A172 (cell line): Measurements from ENCODE around the gene THAP5. TPM values are rescaled to one million over a fixed set of nuclear protein-coding genes. Genes with fewer than 3 reads are reported as not detected.

Experiments
- DNase-seq: peaks from one replicate; pipeline ENCODE4 v3.0.0-alpha.2; 2015; ENCODE audit warnings: low spot score
- total RNA-seq: library from RNA; depleted of rRNA; stranded (reverse); fragments of >200 nt; shearing (Covaris generic); gene quantifications from 2 replicates; pipeline ENCODE4 v1.2.3, GENCODE V29; 2014; rRNA removed

The THAP5 gene, protein sequence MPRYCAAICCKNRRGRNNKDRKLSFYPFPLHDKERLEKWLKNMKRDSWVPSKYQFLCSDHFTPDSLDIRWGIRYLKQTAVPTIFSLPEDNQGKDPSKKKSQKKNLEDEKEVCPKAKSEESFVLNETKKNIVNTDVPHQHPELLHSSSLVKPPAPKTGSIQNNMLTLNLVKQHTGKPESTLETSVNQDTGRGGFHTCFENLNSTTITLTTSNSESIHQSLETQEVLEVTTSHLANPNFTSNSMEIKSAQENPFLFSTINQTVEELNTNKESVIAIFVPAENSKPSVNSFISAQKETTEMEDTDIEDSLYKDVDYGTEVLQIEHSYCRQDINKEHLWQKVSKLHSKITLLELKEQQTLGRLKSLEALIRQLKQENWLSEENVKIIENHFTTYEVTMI
- 45.6 and 50.8 TPM in 2 replicates for total RNA-seq

DNA sequence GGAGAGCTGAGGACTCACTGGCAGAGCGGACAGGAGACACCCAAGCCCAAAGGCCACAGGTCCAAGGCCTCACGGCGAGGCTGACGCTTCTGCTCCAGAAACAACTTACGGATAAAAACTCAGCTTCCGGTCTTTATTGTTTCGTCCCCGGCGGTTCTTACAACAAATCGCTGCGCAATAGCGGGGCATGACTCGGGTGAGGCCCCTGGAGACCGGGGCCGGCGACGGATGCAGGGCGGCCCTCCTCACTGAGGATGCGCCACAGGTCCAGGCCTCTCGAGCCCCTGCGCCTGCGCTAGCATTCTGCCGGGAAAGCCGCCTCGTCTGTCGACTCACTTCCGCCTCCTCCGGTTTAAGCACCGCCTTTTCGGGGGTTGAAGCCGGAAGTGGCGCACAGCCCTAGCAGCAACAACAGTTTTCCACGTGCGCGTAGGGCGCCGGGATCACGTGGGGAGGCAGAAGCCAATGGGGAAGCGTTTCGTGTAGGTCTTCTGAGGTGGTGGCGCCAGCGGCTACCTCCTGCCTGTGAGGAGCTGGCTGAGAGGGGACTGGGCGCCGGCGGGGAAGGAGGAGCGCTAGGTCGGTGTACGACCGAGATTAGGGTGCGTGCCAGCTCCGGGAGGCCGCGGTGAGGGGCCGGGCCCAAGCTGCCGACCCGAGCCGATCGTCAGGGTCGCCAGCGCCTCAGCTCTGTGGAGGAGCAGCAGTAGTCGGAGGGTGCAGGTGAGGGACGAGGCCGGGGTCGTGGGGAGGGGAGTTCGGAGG lies at the start of gene THAP5, which contains the start of gene DNAJB9:
TSS of gene THAP5 (minus strand) at position 326 of the 765 bp plus-strand sequence. CDS start at position 189, 137 bp downstream.
TSS of gene DNAJB9 (plus strand) at position 494 of the 765 bp plus-strand sequence. CDS start 1,853 bp downstream, outside the sequence.
- peak; percentile 99 for DNase-seq

DNA sequence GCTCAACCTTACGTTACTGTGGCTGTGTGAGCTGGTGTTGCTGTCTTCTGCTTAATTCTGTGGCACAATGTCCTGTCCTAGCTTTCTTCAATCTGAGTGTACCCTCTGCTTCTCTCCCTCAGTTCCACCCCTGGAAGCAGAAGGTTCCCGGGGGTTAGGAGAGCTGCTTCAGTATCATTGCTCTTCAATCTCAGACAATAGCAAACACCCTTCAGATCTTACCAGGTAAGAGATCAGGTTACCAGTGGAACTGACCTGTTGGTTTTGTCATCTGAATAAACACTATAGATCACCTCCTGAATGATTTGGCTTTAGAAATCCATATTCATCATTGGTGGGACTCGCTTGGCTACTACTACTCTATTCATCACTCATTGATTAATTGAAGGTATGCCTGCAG lies 48.5 kb upstream of the THAP5 start:
- DNase-seq, result no peak

DNA sequence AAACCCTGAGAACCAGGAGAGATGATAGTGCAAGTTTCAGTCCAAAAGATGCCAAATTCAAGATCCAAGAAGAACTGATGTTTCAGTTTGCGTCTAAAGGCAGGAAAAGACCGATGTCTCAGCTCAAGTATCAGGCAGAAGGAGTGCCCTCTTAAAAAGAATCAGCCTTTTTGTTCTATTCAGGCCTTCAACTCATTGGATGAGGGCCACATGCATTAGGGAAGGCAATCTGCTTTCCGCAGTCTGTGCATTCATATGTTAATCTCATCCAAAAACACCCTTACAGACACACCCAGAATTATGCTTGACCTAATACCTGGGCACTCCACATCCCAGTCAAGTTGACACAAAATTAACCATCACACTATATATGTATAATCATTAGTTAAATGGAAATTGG lies 45.4 kb upstream of the THAP5 start:
- DNase-seq, result no peak

DNA sequence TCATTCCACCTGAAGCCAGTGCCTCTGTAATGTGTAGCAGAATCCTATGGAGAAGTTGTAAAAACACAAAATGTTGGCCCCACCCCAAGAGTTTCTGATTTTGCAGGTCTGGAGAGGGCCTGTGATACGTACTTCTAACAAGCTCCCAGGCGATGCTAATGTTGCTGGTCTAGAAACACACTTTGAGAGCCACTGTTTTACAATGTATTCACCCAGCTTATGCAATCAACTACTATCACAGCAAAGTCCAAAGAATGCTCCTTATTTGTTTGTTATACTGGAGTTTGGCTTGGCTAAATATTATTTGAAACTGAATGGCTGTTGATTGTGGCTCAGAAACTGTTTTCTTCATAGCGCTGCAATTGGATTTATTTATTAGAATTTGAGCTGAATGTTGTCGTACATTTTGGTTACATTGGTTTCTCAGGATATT lies 44.5 kb upstream of the THAP5 start:
- no peak for DNase-seq

DNA sequence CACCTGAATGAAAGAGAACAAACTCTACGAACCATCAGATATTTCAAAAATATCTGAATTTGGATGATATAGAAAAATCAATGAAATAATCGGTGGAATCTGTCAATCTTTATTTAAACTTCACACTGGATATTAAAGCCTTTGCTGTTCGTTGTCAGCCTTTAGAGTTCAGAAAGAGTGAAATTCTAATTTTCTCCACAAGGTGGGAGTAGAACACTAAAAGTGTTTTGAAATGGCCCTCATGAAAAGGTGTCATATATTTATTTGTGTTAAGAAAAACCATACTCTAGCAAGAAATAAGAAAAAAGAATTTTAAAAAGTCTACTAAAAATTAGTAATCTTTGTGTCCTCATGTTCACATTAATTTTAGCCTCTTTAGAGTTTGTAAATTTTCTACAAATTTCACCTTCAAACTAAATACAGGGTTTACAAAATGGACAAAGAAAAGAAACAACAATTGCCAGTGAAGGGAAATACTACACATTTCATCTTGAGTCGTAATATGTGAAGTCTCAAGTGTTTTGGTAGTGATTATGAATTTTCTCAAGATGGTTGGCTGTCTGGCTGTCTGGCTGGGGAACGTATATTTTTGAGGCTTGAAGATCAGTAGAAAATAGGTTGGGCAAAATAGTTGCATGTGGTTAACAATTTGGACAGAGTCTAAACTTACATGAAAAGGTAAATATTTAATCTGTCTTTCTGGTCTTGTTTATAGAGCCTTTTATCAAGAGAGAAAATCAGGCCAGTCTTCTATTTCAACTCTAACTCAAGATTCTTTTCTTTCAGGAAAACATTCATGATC lies 43.8 kb upstream of the THAP5 start:
- peak; percentile 46 for DNase-seq

DNA sequence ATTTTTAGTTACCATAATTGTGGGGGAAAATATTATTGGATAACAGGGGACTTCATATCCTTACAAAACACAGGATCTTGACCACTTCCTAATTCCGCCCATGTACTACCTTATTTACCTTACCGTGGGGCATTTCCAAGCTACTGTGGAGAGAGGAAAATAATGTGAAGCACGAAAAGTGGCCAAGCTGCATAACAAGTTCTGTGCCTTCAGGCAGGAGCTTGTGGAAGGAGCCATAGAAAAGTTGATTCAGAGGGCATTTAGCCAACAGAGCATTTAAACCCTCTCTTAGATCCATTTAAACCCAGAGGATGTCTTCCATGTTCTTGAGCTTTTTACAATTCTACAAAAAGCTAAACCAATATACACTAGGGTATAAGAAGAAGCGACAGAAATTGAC lies 41.8 kb upstream of the THAP5 start:
- no peak for DNase-seq

DNA sequence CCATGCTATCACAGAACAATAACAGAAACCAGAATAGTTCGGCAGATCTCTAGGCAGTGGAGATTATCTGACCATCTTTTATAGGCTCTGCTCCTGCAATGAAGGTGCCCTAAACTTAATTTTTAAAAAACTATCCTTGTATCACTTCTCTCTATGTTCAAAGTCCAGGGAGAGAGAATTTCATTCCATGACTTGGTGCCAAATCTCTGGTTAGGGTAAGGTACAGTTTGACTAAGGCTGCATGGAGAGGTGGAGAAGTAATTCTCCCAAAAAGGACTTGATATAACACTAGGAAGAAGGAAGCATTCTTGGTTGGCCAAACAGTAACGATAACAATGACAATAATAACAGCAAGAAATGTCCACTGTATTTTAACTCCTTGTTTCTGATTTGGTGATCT lies 40.1 kb upstream of the THAP5 start:
- no peak for DNase-seq

DNA sequence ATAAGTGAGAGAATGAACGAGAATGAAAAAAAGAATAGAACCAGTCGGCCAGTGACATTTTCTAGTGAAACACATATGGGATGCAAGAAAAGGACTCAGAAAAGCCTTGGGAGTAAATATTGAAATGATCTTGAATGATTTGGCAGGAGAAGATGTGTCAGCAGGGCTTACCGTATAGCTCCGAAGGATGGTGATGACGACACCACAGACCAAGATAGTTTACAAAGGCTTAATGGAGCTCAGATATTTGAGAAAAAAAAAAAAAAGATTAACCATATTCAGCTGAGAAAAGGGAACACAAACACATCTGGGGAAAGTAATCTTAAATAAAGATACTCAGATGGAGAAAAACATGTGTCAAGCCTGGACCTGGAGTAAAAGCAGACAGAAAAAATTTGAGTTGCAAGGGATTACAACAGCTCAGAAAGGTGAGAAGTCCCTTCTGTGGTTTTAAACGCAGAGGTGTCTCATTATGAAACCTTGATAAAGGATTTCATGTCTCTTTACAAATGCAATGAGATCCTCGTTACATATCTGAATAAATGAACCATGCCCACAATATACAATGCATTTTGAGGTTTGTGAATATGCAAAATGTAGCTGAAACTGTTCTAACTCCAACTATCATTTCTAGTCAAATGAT lies 36.2 kb upstream of the THAP5 start:
- DNase-seq, result no peak

DNA sequence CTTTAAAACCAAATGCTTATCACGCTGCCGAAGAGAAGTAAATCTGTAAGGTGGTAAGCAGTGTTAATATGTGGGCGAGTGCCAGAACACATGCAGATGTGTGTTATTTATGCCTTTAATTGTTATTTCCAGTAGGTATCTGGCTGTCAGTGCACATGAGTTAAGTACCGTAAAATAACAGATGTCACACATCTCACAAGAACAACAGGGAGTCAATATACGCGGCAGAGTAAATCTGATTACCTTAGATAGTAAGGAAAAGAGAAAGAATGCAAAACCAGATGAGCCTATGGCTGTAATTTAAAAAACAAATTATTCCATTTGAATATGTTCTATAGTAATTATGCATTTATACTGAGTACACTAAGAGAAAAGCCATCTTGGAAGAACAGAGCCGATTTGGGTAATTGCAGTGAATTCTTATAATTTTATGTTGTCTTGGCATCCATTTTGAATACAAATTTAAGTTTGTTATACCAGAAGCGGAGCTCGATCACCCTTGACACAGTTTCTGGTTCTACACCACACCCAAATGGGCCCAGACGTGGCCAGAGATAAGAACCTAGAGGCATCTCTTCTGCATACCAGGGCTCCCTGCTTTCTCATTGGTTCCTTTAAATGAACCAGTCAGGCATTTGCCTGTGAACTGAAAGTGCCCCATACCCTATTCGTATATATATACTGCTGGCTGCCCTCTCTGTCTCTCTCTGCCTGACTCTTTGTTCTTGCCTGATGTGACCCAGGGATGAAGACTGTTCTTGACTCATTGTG lies 35.0 kb upstream of the THAP5 start:
- DNase-seq, result no peak

DNA sequence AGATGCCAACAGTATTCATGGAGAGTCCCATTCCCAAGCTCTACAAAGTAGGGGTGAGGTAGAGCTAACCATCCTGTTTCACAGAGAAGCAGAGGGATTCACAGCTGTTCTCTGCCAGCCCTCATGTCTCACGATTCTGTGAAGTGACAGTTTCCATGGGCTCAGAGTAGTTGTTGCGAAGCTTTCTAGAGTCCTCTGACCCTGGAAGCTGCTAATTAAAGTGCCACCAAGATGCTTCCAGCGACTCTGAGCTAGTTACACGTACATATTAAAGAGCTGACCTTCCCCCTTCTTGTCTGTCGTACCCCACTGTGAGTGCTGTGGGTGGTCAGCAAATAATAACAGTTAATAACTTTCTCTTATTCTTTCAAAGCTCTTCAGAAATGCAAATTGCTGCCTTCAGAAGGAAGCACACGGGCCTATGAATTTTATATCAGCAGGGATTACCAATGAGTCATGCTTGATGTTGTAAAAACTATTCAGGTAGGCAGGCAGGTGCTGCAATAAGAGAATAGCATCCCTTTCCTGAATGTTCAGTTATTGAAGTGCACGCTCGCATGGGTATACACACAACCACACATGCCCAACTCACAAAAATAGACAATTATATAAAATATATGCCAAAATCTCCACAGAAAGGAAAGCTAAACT lies 34.3 kb upstream of the THAP5 start:
- no peak for DNase-seq

DNA sequence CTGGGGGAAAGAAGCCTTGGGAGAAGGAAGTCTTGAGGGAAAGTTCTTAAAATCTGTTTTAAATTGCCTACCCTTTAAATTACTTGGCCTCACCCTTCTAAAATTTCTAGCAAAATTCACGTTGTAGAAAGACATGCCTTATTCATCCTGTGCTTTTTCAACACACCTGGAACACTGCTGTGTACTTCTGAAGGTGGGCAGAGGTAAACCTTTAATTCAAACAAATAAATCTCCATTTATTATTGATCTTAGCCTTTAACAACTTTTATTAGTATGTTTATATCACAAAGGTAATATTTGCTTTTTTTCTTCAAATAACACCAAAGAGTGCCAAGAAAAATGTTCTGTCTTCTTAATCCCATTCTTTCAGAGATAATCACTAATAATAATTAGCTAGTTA lies 30.9 kb upstream of the THAP5 start:
- no peak for DNase-seq

DNA sequence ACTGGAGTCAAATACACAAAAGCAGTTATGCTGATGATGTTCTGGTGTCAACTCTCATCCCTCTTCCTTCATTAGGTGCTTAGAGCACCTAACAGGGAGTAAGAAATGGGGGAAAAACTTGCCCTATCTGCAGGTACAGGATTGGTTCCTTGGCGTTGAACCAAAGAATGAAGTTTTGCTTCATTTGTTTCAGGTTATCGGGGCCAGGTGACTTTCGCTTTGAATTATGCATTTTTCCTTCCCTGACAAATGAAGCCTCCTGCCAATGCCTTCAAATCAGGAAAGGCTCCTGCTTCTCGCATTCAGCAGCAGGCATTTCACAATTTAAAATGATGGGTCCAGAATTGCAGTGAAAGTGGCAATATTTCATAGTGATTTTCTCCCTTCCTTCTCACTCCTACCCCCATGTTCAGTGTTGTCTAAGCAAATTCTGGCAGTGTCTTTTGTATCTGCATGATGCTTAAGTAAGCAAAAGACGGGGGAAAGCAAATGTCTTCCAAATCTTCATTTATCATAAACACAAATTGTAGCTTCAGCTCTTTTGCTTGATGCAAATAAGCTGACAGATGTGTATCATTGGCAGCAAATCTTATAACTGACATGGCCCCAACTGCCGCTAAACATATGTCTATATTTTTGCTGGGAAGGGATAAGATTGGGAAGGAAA lies 29.5 kb upstream of the THAP5 start:
- DNase-seq, result no peak

DNA sequence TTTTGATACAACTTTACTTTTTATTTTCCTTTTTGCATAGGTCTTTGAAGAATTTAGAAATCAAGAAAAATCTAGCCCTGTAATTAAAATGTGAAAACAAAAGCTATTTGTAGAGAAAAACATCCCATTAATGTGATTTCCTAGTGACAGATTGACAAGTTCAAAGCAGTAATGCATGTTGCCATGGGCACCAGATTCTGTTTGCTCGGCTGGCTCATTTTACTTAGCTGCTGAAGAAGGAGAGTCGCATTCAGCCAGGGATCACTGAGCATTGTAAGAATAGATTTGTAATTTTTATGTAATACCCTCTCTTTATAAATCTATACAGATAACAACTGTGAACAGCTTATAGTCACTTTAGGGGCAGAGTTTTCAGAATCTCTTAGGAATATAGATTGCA lies 28.6 kb upstream of the THAP5 start:
- no peak for DNase-seq

DNA sequence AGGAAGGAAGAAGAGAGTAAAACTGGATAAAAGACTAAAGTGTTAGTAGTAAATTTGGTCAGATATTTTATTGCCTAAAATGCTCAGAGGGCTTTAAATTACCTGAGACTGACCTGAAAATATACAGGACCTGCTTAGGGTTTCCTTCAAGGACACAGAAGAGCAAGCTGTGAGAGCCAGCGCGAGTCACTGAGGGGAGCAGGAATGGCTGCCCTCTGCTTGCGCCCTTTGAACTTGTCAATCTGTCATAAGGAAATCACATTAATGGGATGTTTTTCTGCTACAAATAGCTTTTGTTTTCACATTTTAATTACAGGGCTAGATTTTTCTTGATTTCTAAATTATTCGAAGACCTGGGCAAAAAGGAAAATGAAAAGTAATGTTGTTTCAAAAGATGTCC lies 27.1 kb upstream of the THAP5 start:
- no peak for DNase-seq

DNA sequence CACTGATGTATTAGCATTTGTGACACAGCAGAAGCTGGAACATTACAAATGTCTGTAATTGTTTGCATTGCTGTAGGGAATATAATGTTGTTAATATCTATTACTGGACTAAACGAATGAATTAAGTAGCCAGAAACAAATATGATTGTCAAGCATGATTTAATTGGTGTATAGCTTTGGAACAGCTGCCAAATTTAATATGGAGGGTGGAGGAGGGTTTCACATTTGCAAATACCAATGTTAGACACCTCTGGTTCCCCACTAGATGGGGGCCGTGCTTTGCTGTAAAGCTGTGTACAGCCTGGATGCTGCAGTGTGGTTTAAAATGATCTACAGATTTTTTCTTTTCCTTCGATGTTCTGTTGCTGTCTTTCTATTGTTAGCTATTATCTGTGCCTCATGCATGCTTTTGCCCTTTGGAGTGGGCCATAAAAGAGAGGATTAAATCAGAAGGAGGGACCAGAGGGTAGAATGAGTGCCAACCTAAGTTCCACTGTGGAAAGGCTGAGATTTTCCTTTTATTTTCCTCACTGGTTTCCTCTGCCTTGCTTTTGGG lies 23.2 kb upstream of the THAP5 start:
- peak; percentile 13 for DNase-seq

DNA sequence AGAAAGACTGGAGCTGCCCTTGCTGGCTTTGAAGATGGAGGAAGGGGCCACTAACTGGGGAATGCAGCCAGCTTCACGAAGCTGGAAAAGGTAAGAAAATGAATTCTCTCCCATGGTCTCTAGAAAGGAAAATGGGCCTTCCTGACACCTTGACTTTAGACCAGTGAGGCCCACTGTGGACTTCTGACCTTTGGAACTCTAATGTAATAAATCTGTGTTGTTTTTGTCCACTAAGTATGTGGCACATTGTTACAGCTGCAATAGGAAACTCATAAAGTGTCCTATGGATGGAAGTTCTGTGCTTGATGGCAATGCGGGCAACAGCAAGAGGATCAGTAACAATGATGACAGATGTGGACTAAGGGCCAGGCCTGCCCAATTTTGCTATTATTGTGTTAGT lies 21.1 kb upstream of the THAP5 start:
- no peak for DNase-seq

DNA sequence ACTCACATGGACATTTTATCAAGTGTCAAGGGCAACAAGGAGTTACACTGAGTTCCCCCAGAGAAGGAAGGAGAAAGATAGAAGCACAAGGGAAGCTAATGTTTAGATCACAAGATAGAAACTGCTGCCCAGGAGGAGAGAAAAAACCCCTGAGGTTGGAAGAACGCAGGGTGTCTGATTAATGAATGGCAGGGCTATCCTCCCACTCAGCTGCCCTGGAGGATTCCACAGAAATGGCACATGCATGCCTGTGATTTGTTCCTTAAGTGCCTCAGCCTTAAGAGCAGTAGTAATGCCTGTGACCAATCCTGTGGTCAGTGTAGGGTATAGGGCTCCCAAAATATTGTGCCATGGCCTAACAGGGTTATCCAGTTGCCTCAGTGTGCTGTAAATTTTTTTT lies 20.4 kb upstream of the THAP5 start:
- no peak for DNase-seq

DNA sequence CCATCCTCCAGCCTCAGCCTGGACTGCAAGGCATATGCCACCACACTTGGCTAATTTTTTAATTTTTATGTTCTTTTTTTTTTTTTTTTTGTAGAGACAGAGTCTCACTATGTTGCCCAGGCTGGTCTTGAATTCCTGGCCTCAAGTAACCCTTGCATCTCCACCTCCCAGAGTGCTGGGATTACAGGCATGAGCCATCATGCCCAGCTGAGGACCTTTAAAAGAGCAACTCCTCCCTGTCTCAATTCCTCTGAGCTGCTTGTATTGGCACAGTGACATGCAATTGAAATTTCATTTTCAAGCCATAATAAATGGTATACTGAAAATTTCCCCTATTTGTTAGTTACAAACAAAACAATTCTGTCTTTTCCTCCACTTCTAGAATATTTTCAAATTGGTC lies 19.7 kb upstream of the THAP5 start:
- DNase-seq, result no peak

DNA sequence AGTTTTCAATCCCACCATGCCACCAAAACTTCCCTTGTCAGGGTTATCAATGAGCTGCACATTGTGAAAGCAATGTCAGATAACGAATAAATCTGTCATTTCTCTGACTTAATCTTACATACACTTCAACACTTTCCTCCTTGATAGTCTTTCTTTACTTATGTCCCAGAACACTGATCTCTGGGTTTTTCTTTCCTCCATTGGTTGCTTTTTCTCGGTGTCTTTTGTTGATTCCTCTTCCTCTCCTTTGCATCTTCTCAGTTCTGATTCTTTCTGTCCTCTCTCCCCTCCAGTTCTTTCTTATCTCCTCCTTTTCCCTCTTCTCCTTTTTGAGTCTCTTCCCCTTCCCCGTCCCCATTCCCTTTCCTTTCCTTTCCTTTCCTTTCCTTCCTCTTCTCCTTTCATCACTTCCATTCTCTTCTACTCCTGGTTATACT lies 16.8 kb upstream of the THAP5 start:
- no peak for DNase-seq
